Measurements from ENCODE around the gene BICRA. TPM values are rescaled to one million over a fixed set of nuclear protein-coding genes. Genes with fewer than 3 reads are reported as not detected.

Gene BICRA
- polyA plus RNA-seq, 1 of the 3 experiments (the other 2 are of a cell fraction), result 1.4 TPM

DNA sequence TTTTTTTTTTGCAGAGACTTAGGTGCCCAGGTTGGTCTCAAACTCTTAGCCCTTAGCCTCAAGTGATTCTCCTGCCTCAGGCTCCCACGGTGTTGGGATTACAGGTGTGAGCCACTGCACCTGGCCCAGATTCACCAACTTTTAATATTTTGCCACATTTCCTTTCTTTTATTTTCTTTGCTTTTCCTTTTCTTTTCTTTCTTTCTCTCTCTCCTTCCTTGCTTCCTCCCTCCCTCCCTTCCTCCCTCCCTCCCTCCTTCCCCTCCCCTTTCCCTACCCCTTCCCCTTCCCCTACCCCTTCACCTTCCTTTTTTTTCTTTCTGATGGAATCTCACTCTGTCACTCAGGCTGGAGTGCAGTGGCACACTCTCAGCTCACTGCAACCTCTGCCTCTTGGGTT, 35.3 kb downstream of the BICRA start:
- Histone ChIP-seq H3K27ac (ENCODE audit: low read depth in 2 of 2, low read length in 1 of 2) (no peak overlapping the region), H3K9ac (no peak overlapping the region), H3K9me2 (no peaks in the 10 kb centered on the region), H3F3A (replicated peaks; ENCODE audit: insufficient read depth) (peaks cover 4% of the 10 kb centered on the region), H3K4me1 (ENCODE audit: control insufficient read depth in 1 of 2, insufficient read depth in 2 of 2, low read depth in 1 of 2, low read length in 1 of 2) (peaks cover 0 to 5% of the 10 kb centered on the region in 2 experiments; a peak in 1 of 4 replicates), H2AFZ (ENCODE audit: low read depth) (no peak overlapping the region), H3K4me2 (no peak overlapping the region), H3K9me3 (no peaks in the 10 kb centered on the region), H3K4me3 (ENCODE audit: low read depth in 2 of 2, low read length in 1 of 2) (no peak overlapping the region), H3K79me2 (ENCODE audit: insufficient read depth) (peaks cover 94% of the 10 kb centered on the region), H3K27me3 (ENCODE audit: insufficient read depth) (no peaks in the 10 kb centered on the region), H4K20me1 (ENCODE audit: insufficient read depth) (peaks cover 79% of the 10 kb centered on the region), H3K36me3 (replicated peaks in 1 of 2; ENCODE audit: control insufficient read depth in 1 of 2, insufficient read depth in 2 of 2, low read length in 1 of 2) (peaks cover 0 to 17% of the 10 kb centered on the region in 2 experiments)
- 100% methylated on average over 1 of the region's 1 CpG for WGBS (ENCODE audit: low lambda C conversion rate)
- ChIA-PET CTCF (no interaction called here), POLR2A (no interaction called here)
- DNase-seq, result no peak
- no peak for TF ChIP-seq POLR2AphosphoS5 (IDR thresholded peaks at IDR 0.05; ENCODE audit: low read depth, low read length)
- no peak for TF ChIP-seq ELF1 (IDR thresholded peaks at IDR 0.05)
- TF ChIP-seq FOXJ3 (CRISPR knock-in tag; IDR thresholded peaks at IDR 0.05), result no peak
- no peak for TF ChIP-seq GABPA (IDR thresholded peaks at IDR 0.05; ENCODE audit: low read depth)
- TF ChIP-seq, protein P1, sequence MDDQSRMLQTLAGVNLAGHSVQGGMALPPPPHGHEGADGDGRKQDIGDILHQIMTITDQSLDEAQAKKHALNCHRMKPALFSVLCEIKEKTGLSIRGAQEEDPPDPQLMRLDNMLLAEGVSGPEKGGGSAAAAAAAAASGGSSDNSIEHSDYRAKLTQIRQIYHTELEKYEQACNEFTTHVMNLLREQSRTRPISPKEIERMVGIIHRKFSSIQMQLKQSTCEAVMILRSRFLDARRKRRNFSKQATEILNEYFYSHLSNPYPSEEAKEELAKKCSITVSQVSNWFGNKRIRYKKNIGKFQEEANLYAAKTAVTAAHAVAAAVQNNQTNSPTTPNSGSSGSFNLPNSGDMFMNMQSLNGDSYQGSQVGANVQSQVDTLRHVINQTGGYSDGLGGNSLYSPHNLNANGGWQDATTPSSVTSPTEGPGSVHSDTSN (IDR thresholded peaks at IDR 0.05), result no peak

DNA sequence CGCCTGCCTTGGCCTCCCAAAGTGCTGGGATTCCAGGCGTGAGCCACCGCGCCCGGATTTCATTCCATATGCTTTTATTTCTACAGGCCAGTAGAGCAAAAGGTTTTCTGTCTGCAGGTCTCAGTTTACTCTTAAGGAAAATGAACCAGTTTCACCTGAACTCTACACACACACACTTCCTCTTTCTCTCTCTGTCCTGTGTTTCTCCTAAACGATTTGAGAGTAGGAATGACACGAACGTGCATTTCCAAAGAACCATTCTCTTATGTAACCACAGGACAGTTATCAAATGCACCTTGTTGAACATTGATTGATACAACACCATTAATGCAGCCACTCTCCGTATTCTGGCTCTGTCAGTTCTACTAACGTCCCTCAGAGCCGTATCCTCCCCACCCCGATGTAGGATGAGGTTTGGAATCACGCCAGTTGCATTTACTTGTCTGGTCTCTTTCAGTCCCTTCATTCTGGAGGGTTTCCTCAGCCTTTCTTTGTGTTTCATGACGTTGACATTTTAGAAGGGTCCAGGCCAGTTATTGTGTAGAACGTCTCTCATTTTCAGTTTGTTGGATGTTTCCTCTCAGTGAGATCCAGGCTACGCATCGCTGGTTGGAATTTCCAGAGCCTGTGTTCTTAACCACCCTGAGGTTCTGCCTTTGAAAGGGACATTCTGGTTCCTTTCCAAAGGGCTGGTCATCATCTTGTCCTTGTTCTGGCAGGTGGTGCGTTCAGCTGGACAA, 36.0 kb downstream of the BICRA start:
- Histone ChIP-seq H3K4me2 (no peak overlapping the region), H3K9me3 (no peaks in the 10 kb centered on the region), H3K4me3 (ENCODE audit: low read depth in 2 of 2, low read length in 1 of 2) (no peak overlapping the region), H3K9ac (no peak overlapping the region), H2AFZ (ENCODE audit: low read depth) (no peak overlapping the region), H3K36me3 (replicated peaks in 1 of 2; ENCODE audit: control insufficient read depth in 1 of 2, insufficient read depth in 2 of 2, low read length in 1 of 2) (peaks cover 0 to 17% of the 10 kb centered on the region in 2 experiments), H4K20me1 (ENCODE audit: insufficient read depth) (peaks cover 81% of the 10 kb centered on the region), H3K27ac (ENCODE audit: low read depth in 2 of 2, low read length in 1 of 2) (peak overlapping the region in 1 of 2 experiments; percentile 4; a peak in 1 of 4 replicates), H3K9me2 (no peaks in the 10 kb centered on the region), H3F3A (replicated peaks; ENCODE audit: insufficient read depth) (peaks cover 4% of the 10 kb centered on the region), H3K79me2 (ENCODE audit: insufficient read depth) (peaks cover 96% of the 10 kb centered on the region), H3K4me1 (ENCODE audit: control insufficient read depth in 1 of 2, insufficient read depth in 2 of 2, low read depth in 1 of 2, low read length in 1 of 2) (peaks cover 0 to 5% of the 10 kb centered on the region in 2 experiments; a peak in 1 of 4 replicates), H3K27me3 (ENCODE audit: insufficient read depth) (no peaks in the 10 kb centered on the region)
- ChIA-PET CTCF (no interaction called here), POLR2A (no interaction called here)
- DNase-seq, result no peak
- 80% methylated on average over 18 of the region's 18 CpGs for WGBS (ENCODE audit: low lambda C conversion rate)
- TF ChIP-seq, protein P1 (IDR thresholded peaks at IDR 0.05), result no peak
- TF ChIP-seq, protein P2, sequence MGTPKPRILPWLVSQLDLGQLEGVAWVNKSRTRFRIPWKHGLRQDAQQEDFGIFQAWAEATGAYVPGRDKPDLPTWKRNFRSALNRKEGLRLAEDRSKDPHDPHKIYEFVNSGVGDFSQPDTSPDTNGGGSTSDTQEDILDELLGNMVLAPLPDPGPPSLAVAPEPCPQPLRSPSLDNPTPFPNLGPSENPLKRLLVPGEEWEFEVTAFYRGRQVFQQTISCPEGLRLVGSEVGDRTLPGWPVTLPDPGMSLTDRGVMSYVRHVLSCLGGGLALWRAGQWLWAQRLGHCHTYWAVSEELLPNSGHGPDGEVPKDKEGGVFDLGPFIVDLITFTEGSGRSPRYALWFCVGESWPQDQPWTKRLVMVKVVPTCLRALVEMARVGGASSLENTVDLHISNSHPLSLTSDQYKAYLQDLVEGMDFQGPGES (IDR thresholded peaks at IDR 0.05; ENCODE audit: low read depth, low read length), result no peak
- TF ChIP-seq, protein P3, sequence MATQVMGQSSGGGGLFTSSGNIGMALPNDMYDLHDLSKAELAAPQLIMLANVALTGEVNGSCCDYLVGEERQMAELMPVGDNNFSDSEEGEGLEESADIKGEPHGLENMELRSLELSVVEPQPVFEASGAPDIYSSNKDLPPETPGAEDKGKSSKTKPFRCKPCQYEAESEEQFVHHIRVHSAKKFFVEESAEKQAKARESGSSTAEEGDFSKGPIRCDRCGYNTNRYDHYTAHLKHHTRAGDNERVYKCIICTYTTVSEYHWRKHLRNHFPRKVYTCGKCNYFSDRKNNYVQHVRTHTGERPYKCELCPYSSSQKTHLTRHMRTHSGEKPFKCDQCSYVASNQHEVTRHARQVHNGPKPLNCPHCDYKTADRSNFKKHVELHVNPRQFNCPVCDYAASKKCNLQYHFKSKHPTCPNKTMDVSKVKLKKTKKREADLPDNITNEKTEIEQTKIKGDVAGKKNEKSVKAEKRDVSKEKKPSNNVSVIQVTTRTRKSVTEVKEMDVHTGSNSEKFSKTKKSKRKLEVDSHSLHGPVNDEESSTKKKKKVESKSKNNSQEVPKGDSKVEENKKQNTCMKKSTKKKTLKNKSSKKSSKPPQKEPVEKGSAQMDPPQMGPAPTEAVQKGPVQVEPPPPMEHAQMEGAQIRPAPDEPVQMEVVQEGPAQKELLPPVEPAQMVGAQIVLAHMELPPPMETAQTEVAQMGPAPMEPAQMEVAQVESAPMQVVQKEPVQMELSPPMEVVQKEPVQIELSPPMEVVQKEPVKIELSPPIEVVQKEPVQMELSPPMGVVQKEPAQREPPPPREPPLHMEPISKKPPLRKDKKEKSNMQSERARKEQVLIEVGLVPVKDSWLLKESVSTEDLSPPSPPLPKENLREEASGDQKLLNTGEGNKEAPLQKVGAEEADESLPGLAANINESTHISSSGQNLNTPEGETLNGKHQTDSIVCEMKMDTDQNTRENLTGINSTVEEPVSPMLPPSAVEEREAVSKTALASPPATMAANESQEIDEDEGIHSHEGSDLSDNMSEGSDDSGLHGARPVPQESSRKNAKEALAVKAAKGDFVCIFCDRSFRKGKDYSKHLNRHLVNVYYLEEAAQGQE (IDR thresholded peaks at IDR 0.05; ENCODE audit: low read depth, low read length), result no peak
- no peak for TF ChIP-seq MXI1 (IDR thresholded peaks at IDR 0.05; ENCODE audit: low read depth, low read length)
- TF ChIP-seq, protein P4, sequence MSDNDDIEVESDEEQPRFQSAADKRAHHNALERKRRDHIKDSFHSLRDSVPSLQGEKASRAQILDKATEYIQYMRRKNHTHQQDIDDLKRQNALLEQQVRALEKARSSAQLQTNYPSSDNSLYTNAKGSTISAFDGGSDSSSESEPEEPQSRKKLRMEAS (IDR thresholded peaks at IDR 0.05; ENCODE audit: low read depth), result no peak
- TF ChIP-seq, protein P5, sequence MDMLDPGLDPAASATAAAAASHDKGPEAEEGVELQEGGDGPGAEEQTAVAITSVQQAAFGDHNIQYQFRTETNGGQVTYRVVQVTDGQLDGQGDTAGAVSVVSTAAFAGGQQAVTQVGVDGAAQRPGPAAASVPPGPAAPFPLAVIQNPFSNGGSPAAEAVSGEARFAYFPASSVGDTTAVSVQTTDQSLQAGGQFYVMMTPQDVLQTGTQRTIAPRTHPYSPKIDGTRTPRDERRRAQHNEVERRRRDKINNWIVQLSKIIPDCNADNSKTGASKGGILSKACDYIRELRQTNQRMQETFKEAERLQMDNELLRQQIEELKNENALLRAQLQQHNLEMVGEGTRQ (IDR thresholded peaks at IDR 0.05; ENCODE audit: borderline replicate concordance, low read depth, low read length), result no peak
- TF ChIP-seq FOSL2 (IDR thresholded peaks at IDR 0.05; ENCODE audit: borderline replicate concordance, low read depth), result no peak
- no peak for TF ChIP-seq TAF1 (IDR thresholded peaks at IDR 0.05; ENCODE audit: borderline replicate concordance, low read depth, low read length)
- TF ChIP-seq, protein P6, sequence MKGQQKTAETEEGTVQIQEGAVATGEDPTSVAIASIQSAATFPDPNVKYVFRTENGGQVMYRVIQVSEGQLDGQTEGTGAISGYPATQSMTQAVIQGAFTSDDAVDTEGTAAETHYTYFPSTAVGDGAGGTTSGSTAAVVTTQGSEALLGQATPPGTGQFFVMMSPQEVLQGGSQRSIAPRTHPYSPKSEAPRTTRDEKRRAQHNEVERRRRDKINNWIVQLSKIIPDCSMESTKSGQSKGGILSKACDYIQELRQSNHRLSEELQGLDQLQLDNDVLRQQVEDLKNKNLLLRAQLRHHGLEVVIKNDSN (IDR thresholded peaks at IDR 0.05; ENCODE audit: borderline replicate concordance, low read depth), result no peak
- no peak for TF ChIP-seq CHD2 (IDR thresholded peaks at IDR 0.05; ENCODE audit: low read length, partially characterized antibody)
- no peak for TF ChIP-seq RCOR1 (IDR thresholded peaks at IDR 0.05; ENCODE audit: low read length)

All from SK-N-SH (cell line).